ENCODE measurements around the gene SCART1.
"Not testable (repeated sequence)": the region's sequence is repeated elsewhere in the genome, so short reads cannot be mapped to it uniquely, and the experiment has no call there.

The SCART1 gene

DNA sequence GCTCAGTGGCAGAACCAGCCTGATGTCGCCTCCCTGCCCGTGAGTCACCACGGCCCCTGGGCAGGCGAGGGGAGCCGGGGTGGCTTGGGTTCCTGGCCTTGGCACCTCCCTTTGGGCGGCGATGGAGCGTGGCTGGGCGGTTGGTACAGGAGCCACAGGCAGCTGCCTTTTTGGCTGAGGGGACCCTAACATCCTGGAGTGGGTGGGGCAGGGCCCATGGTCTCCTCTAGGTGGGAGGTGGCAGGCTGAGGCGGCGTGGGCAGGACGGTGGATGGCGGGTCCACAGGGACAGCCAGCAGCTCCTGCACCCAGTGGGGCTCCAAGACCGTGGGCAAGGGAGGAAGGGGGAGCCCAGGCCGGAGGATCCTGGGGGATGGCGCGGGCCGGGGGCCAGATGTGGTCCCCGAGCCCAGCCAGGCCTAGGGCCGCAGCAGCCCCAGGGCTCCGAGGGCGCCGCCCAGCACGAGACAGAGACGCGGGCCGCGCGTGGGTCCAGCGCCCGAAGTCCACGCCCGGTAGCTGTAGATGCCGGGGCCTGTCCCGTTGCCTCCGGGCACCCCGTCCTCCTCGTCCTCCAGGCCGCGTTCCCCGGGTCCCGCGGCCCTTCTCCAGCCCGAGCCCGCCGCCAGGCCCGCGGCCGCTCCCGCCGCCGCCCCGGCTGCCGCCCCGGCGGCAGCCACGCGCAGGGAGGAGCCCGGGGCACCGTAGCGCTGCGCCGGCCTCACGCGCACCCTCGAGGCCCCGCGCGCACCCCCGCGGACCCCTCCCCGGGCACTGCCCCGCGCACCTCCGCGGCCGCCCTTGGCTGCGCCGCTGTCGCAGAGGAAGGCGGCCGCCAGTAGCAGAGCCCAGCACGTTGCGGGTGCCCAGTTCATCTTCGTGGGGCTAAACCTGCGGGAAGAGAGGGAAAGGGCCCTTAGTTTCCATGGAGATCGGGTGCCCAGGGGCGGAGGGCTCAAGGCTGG lies 30.7 kb upstream of the SCART1 start:
- DNase-seq (ENCODE audit: insufficient read length, low spot score) (no peak), FAIRE-seq (no peak)
- TF ChIP-seq, protein P1, sequence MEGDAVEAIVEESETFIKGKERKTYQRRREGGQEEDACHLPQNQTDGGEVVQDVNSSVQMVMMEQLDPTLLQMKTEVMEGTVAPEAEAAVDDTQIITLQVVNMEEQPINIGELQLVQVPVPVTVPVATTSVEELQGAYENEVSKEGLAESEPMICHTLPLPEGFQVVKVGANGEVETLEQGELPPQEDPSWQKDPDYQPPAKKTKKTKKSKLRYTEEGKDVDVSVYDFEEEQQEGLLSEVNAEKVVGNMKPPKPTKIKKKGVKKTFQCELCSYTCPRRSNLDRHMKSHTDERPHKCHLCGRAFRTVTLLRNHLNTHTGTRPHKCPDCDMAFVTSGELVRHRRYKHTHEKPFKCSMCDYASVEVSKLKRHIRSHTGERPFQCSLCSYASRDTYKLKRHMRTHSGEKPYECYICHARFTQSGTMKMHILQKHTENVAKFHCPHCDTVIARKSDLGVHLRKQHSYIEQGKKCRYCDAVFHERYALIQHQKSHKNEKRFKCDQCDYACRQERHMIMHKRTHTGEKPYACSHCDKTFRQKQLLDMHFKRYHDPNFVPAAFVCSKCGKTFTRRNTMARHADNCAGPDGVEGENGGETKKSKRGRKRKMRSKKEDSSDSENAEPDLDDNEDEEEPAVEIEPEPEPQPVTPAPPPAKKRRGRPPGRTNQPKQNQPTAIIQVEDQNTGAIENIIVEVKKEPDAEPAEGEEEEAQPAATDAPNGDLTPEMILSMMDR (IDR thresholded peaks at IDR 0.05; ENCODE audit: insufficient read depth, missing control alignments): no peak

DNA sequence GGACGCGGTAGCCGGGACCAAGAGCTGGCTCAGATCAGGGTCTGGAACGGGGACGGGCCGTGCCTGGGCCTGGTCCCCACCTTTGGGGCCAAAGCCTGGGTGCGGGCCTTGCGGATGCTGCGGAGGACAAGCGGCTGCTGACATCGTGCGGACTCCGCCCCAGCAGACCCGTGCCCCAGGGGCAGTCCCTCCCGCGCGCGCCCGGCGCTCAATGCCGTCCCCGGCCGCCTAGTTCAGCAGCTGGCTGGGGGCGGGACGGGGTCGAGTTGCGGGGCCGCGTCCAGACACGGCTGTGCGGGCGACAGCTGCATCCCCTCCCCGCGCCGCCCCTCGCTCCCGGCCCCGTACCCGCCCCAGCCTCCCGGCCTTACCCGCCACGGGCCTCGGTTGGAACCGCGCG lies 29.6 kb upstream of the SCART1 start:
- not testable (repeated sequence) for FAIRE-seq; DNase-seq (ENCODE audit: insufficient read length, low spot score)

DNA sequence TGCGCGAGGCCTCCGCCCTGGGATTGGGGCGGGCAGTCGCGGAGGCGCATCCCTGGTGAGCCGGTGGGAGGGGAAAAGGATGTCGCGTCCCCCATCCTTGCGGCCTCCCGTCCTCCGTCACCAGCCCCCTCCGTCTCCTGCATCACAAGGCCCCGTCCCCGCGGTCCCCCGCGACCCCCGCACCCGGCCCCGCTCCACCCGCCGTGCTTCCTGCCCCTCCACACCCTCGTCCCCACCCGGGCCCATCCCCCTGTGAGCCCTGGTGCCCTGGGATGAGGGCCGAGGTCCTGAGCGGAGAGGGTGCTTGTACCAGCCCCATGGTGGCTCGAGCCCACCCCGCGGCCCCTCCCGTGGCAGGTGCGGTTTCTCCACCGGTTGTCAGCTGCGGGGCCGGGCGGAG lies 29.1 kb upstream of the SCART1 start, which contains the start of gene SPRN:
Gene SPRN (minus strand): TSS at position 25 of the 400 bp plus-strand sequence. CDS start 944 bp downstream, outside the sequence.
- FAIRE-seq; DNase-seq (ENCODE audit: insufficient read length, low spot score): not testable (repeated sequence)

DNA sequence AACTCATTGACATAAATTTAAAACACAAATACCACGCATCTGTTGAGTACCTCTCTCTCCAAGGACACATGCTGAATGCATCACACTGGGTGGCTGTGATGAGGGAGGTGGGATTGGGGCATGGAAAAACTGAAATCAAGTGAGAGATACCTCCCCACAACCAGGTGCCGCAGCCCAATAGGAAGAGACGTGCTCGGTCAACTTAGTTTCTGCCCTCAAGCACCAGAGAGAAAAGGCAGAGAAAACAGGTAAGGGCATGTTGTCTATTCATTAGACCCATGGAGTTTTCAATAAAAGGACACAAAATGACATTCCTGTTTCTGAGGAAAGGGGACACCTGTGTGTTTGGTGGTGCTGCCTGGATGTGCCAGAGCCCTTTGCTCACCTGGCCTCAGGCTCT lies 24.2 kb upstream of the SCART1 start:
- not testable (repeated sequence) for DNase-seq (ENCODE audit: insufficient read length, low spot score); FAIRE-seq

DNA sequence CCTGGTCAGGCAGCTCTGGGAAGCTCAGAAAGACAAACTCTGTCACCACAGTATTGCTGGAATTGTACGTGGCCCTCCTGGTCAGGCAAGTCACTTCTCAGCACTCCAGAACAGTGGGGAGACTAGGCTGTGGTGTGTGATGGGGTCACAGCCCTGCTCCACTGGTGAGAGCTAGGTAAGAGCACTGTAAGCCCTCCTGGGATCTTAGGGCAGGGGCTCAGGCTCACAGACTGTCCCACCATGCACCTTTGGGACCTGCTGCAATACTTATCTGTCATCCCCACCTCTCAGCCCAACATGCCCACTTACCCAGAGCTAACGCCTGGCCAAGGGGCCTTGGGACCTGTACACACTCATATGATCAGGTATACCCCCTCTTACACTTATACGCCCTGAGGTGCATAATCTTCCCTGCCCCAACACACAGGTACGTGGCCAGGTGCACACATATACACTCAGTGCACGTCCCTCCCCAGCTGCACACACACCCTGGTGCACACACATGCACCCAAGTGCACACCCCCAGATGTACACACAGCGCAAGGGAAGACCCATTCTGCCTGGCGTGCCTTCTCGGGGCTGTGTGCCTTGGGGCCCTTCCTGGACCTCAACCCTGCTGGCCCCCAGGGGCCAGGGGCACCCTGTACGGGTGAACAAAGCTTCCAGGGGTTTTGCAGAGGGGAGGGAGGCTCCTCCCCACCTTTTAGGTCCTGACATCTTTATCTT lies 21.7 kb upstream of the SCART1 start:
- not testable (repeated sequence) for DNase-seq (ENCODE audit: insufficient read length, low spot score); FAIRE-seq

DNA sequence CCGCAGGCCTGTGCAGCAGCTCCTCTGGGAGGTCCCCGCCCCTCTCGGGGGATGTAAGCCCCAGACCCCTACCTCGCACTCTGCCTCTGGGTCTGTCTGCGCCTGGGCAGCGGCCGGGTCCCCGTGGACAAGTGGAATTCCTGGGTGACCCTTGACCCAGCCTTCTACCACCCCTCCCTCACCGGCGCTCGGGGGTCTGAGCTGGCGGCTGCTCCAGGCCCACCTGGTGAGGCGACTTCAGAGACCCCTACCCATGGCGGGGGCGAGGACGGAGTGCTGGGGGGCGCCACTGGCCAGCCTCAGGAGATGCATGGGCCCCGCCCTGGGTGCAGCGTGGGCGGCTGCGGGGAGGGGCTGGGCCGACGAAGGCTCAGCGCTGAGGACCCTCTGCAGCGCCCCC lies 21.0 kb upstream of the SCART1 start:
- not testable (repeated sequence) for DNase-seq (ENCODE audit: insufficient read length, low spot score); FAIRE-seq

DNA sequence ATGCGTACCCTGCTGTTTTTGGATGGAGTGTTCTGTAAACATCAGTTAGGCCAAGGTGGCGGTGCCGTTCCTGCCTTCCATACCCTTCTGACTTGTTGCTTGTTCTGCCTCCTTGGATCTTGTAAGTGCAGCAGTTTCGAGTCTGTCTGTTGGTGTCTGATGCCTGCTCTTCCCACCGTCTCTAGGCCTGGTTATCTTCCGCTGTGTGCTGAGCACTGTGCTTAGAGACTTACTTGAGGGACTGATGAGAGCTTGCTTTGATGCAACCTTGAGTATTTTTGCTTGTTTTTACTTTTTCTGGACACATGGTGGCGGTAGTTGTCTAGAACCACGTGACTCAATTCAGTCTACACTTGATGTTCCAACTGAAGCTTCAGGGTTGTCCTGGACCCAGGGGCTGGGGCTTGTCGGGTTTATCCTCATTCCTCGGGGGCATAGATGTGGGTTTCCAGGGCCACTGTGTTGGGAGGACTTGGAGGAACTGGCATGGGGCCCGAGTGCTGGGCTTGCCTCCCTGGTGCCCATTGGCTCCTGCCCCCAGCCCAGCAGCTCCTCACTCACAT lies 15.0 kb upstream of the SCART1 start:
- TF ChIP-seq, protein P1 (IDR thresholded peaks at IDR 0.05; ENCODE audit: insufficient read depth, missing control alignments): peak; percentile 33
- DNase-seq (ENCODE audit: insufficient read length, low spot score) (no peak), FAIRE-seq (no peak)

DNA sequence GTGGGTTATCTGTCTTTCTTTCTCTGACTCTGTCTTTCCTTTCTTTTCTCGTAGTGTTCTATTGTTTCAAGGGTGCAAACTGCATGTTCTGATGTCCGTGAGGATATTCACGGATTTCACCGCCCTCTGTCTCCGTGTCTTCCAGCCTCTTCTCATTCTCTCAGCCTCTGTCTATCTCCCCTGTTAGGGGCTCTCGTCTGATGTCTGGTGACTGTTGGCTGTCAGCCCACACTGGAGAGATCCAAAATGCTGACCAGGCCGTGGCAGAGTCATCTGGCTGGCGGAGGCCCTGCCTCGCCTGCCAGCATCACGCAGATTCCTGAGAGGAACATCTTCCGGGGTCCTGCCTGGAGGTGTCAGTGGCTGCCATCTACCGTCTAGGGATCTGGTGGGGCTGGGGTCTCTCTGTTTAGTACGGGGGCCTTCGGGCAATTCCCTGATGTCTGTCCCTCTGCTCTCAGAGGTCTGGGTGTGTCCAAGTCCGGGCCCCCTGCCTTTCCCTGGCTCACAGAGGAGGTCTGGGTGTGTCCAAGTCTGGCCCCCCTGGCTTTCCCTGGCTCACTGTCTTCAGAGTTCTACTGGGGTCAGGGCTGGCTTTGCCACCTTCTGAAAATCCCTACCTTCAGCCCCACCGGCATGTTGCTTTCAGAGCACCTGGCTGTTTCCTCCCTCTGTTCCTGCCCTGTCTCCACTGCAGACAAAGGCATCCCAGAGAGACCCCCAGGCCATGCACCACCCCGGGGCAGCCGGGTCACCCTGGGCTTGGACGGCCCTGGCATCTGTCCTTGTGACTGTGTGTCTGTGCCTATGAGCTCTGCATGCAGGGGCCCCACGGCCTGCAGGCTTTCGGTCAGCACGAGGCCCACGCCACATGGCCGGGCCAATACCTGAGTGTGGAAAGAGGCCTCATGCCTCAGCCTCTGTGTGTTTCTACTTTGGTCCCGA lies 14.0 kb upstream of the SCART1 start:
- DNase-seq (ENCODE audit: insufficient read length, low spot score): no peak
- TF ChIP-seq, protein P1 (IDR thresholded peaks at IDR 0.05; ENCODE audit: insufficient read depth, missing control alignments): no peak
- no peak for FAIRE-seq

DNA sequence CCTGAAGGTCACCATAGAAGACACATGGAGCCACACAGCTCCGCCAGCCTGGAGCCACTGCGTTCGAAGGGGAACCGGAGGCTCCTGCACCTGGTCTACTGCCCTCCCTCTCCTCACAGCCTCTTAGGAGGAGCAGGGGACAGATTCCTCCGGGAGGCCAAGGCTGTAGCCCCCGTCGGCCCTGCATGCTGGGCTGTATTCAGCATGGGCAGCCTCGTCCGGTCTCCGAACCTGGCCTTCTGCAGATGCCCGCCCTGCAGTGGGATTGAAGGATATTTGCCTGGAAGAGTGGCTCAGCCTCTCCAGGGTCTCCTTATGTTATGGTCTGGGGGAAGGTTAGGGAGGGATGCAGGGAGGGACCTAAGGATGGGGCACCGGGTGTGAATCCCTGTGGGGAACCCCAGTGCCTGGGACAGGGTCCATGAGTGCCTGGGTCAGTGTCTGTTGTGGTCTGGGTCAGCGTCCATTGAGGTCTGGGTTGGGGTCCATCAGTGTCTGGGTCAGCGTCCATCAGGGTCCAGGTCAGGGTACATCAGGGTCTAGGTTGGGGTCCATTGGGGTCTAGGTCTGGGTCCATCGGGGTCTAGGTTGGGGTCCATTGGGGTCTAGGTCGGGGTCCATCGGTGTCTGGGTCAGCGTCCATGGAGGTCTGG lies 13.0 kb upstream of the SCART1 start:
- DNase-seq (ENCODE audit: insufficient read length, low spot score) (no peak), FAIRE-seq (no peak)

DNA sequence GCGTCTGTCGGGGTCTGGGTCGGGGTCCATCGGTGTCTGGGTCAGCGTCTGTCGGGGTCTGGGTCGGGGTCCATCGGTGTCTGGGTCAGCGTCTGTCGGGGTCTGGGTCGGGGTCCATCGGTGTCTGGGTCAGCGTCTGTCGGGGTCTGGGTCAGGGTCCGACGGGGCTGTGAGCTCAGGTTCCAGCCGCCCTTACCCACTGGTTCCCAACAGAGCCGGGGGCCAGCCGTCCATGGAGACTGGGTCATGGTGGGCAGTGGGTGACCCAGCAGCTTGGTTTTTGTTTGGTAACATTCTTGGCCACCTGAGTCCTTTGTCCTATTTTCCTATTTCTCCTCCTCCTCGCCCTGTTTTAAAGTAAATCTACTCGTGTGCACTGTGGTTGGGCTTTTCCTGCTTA lies 12.4 kb upstream of the SCART1 start:
- not testable (repeated sequence) for DNase-seq (ENCODE audit: insufficient read length, low spot score); FAIRE-seq

More for the DNA sequence above, 13.0 kb upstream of the SCART1 start:
- TF ChIP-seq, protein P1 (IDR thresholded peaks at IDR 0.05; ENCODE audit: insufficient read depth, missing control alignments): no peak
